GM20000 (cell line): ENCODE results near the gene SCN5A.

ENCODE experiments used
- DNase-seq: peaks from one replicate; pipeline ENCODE4 v3.0.0; 2012; ENCODE audit warnings: low spot score
- TF ChIP-seq, protein P1 (sequence below): IDR thresholded peaks from 2 replicates; pipeline ENCODE4 v1.5.1; 2012; ENCODE audit warnings: mild to moderate bottlenecking, control low read depth; ENCODE audit errors: extremely low read depth, missing control alignments

SCN5A gene

DNA sequence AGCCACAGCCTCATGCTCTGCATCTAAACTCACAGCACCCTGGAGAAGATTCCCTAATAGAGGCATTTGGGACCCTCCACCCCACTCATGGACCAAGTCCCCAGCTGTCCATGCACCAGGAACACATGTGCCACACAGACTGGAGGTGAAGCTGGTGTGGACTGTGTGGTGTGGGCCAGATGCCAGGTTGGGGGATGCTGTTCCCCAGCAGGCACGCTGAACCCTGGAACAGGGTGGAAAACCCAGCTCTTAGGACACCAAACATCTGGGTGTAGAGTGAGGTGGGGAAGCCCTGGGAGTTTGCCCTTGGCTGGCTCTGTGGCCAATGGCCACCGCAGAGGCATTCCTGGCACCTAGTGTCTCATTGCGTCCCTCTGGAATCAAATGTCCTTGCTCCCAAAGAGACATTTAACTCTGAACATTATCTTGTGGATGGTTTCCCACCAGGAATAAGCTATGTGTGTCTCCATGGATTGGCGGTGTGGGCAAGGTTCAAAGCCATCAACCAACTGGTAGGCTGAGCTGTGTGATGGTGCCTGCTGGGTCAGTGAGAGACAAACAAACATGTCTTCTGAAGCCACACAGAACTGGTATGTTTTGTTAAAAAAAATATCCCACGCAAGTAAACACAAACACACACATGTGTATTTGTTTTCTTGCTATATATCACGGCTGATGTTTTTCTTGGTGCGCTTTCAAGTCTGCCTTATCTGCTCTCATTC is 88.3 kb downstream of the SCN5A start:
- TF ChIP-seq, protein P1, sequence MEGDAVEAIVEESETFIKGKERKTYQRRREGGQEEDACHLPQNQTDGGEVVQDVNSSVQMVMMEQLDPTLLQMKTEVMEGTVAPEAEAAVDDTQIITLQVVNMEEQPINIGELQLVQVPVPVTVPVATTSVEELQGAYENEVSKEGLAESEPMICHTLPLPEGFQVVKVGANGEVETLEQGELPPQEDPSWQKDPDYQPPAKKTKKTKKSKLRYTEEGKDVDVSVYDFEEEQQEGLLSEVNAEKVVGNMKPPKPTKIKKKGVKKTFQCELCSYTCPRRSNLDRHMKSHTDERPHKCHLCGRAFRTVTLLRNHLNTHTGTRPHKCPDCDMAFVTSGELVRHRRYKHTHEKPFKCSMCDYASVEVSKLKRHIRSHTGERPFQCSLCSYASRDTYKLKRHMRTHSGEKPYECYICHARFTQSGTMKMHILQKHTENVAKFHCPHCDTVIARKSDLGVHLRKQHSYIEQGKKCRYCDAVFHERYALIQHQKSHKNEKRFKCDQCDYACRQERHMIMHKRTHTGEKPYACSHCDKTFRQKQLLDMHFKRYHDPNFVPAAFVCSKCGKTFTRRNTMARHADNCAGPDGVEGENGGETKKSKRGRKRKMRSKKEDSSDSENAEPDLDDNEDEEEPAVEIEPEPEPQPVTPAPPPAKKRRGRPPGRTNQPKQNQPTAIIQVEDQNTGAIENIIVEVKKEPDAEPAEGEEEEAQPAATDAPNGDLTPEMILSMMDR: no peak
- no peak for DNase-seq

DNA sequence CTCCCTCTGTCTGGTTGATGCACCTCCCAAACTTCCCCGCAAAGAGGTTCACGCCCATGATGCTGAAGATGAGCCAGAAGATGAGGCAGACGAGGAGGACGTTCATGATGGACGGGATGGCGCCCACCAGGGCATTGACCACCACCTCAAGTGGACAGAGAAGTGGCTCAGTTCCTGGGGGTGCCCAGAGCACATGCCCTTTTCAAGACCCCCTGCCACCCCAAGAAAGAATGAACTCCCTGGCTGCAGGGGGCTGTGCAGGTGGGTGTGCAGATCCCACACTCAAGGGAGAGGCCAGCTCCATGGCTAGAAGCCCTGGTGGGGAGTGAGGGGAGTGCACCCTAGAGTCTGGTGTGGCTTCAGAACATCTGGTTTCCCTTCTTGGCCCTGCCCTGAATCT is 89.2 kb downstream of the SCN5A start:
- DNase-seq: no peak
- TF ChIP-seq, protein P1: no peak

DNA sequence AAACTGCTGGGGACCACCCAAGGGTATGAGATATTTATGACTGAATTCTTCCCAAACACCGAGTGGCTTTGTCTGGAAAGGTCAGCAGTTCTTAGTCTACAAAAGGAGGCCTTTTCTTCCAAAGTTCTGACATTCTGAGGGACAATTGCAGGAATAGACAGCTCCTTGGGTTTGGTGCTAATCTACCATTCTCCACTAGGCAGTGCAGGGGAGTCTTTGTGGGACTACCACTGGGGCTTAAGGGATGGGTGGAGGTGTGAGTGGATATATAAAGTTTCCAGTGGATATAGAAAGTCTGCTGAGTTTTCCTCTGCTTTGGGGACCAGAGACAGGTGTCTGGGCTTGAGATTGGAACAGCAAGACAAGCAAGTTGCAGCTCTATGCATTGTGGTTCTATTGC is 90.6 kb downstream of the SCN5A start:
- no peak for DNase-seq
- TF ChIP-seq, protein P1: no peak

DNA sequence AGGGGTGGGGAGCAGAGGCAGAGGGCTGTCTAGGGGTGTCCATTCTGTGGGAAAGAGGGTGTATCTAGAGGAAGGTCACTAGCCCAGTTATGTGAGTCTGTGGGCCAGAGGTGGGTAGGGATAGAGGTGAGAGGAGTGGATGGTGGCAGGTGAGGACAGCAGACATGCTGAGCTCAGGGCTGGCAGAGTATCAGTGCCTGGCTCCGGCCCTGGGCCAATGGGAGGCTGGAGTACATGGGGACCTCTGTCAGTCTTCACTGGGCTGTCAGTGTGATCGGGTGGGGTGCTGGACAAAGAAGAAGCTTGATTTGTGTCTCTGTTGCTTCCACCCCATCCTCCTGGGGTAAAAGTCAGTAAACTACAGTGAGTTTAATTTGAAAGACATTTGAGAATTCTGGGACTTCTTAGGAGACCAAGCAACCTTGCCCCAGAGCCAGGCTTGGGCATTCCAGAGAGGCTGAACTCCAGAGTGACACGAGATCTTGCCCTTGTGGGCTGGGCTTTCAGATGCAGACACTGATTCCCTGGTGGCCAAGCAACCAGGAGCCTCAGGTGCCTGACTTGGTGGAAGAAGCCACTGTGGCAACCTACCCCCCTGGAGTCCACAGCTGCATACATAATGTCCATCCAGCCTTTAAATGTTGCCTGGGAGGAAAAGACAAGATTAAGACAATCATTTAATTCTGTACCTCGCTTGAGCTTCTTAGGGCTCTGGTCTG is 92.7 kb downstream of the SCN5A start:
- TF ChIP-seq, protein P1: no peak
- no peak for DNase-seq

- no peak for DNase-seq
- TF ChIP-seq, protein P1: no peak
These were observed 93.6 kb downstream of the SCN5A start for GRCh38 chr3:38555926-38556325.

GRCh38 chr3:38555149-38555840 is 94.2 kb downstream of the SCN5A start:
- TF ChIP-seq, protein P1: no peak
- no peak for DNase-seq
